Measurements from ENCODE around the gene GMCL1. TPM values are rescaled to one million over a fixed set of nuclear protein-coding genes. Genes with fewer than 3 reads are reported as not detected.

The GMCL1 gene
- total RNA-seq, 1 experiment from 2014 or later = 12.7 TPM

GRCh38 chr2:69916106-69916505 lies 86.6 kb downstream of the GMCL1 start:
- Histone ChIP-seq H2AFZ (ENCODE audit: low read length) (no peak overlapping the region), H3K79me2 (ENCODE audit: low read length) (peaks cover 38% of the 10 kb centered on the region), H3K9ac (ENCODE audit: low read length) (peak overlapping the region; percentile 73), H3K27ac (ENCODE audit: low read length) (peak overlapping the region; percentile 48), H3K4me1 (ENCODE audit: insufficient read depth, low read length) (peaks cover 29% of the 10 kb centered on the region), H4K20me1 (ENCODE audit: low read length) (no peaks in the 10 kb centered on the region), H3F3A (ENCODE audit: low read length, unreplicated experiment) (peaks cover 6% of the 10 kb centered on the region), H3K36me3 (ENCODE audit: low read depth, low read length) (peaks cover 19% of the 10 kb centered on the region), H3K27me3 (ENCODE audit: low read length) (no peaks in the 10 kb centered on the region), H3K4me2 (ENCODE audit: low read length) (peak overlapping the region; percentile 96), H3K9me3 (ENCODE audit: low read length) (no peaks in the 10 kb centered on the region), H3K9me2 (replicated peaks; ENCODE audit: low read length) (no peaks in the 10 kb centered on the region), H3K4me3 (ENCODE audit: low read length) (peak overlapping the region; percentile 92)
- ChIA-PET CTCF (interaction anchor here (0.5 kb wide), 1 partner anchor 68 kb away, joined by 5 read pairs; no protein-coding TSS in a partner anchor), POLR2A (ENCODE audit: unreplicated experiment) (interaction anchor here (0.5 to 1.1 kb wide), 4 partner anchors 18 to 377 kb away, joined by 4 to 6 read pairs (median 4); no protein-coding TSS in a partner anchor)
- no peak for ATAC-seq
- intact Hi-C loops (cut with micrococcal nuclease) = loop anchor here (1.0 to 10.0 kb wide), 4 partner anchors 30 to 376 kb away; partner anchors contain the start of genes SNRPG and TIA1
- TF ChIP-seq EZH2phosphoT487 (IDR thresholded peaks at IDR 0.05; ENCODE audit: borderline replicate concordance, low read length) (no peak), EZH2 (IDR thresholded peaks at IDR 0.05; ENCODE audit: low read length, unreplicated experiment) (no peak), CTCF (conservative IDR thresholded peaks at IDR 0.05; ENCODE audit: low read depth, low read length) (no peak)
- DNase-seq = peak; percentile 74
- TSS peak; percentile 40 for BruUV-seq (replicated peaks)

- CTCF ChIA-PET = interaction anchor here (0.5 kb wide), 1 partner anchor 224 kb away, joined by 5 read pairs; no protein-coding TSS in a partner anchor
- Histone ChIP-seq H3K4me1 (ENCODE audit: insufficient read depth, low read length) (peaks cover 29% of the 10 kb centered on the region), H3K4me2 (ENCODE audit: low read length) (peak overlapping the region; percentile 96), H3K4me3 (ENCODE audit: low read length) (peak overlapping the region; percentile 20), H3K27ac (ENCODE audit: low read length) (peak overlapping the region; percentile 25), H3K36me3 (ENCODE audit: low read depth, low read length) (peaks cover 19% of the 10 kb centered on the region), H3F3A (ENCODE audit: low read length, unreplicated experiment) (no peaks in the 10 kb centered on the region), H3K9me2 (replicated peaks; ENCODE audit: low read length) (no peaks in the 10 kb centered on the region), H3K27me3 (ENCODE audit: low read length) (no peaks in the 10 kb centered on the region), H3K9ac (ENCODE audit: low read length) (no peak overlapping the region), H2AFZ (ENCODE audit: low read length) (no peak overlapping the region), H3K79me2 (ENCODE audit: low read length) (peaks cover 38% of the 10 kb centered on the region), H4K20me1 (ENCODE audit: low read length) (no peaks in the 10 kb centered on the region), H3K9me3 (ENCODE audit: low read length) (no peaks in the 10 kb centered on the region)
- BruUV-seq (replicated peaks) = no TSS peak
- TF ChIP-seq EZH2 (IDR thresholded peaks at IDR 0.05; ENCODE audit: low read length, unreplicated experiment) (no peak), EZH2phosphoT487 (IDR thresholded peaks at IDR 0.05; ENCODE audit: borderline replicate concordance, low read length) (no peak), CTCF (conservative IDR thresholded peaks at IDR 0.05; ENCODE audit: low read depth, low read length) (no peak)
- DNase-seq (peak; percentile 77), ATAC-seq (no peak)
- intact Hi-C loops (cut with micrococcal nuclease) = loop anchor here (1.0 to 10.0 kb wide), 4 partner anchors 14 to 374 kb away; partner anchors contain the start of genes SNRPG and TIA1
- POLR2A ChIA-PET (ENCODE audit: unreplicated experiment) = no interaction called here
Measured at GRCh38 chr2:69917852-69918251, 88.4 kb downstream of the GMCL1 start.

- H3K4me2 ChIP-seq (ENCODE audit: low read length) = peak overlapping the region; percentile 96
- H3K9ac ChIP-seq (ENCODE audit: low read length) = no peak overlapping the region
- H3K9me2 ChIP-seq (replicated peaks; ENCODE audit: low read length) = no peaks in the 10 kb centered on the region
- ATAC-seq = no peak
- ChIA-PET CTCF (no interaction called here), POLR2A (ENCODE audit: unreplicated experiment) (no interaction called here)
- H3K27me3 ChIP-seq (ENCODE audit: low read length) = no peaks in the 10 kb centered on the region
- peaks cover 14% of the 10 kb centered on the region for H3K36me3 ChIP-seq (ENCODE audit: low read depth, low read length)
- H3K27ac ChIP-seq (ENCODE audit: low read length) = peak overlapping the region; percentile 25
- H3K4me3 ChIP-seq (ENCODE audit: low read length) = peak overlapping the region; percentile 17; the same call in 1 of the 2 replicates
- intact Hi-C loops (cut with micrococcal nuclease) = loop anchor here (1.0 to 10.0 kb wide), 4 partner anchors 14 to 374 kb away; partner anchors contain the start of genes SNRPG and TIA1
- H3K9me3 ChIP-seq (ENCODE audit: low read length) = no peaks in the 10 kb centered on the region
- no TSS peak for BruUV-seq (replicated peaks)
- no peak for DNase-seq
- no peaks in the 10 kb centered on the region for H3F3A ChIP-seq (ENCODE audit: low read length, unreplicated experiment)
- TF ChIP-seq EZH2 (IDR thresholded peaks at IDR 0.05; ENCODE audit: low read length, unreplicated experiment) (no peak), EZH2phosphoT487 (IDR thresholded peaks at IDR 0.05; ENCODE audit: borderline replicate concordance, low read length) (no peak), CTCF (conservative IDR thresholded peaks at IDR 0.05; ENCODE audit: low read depth, low read length) (no peak)
- H3K4me1 ChIP-seq (ENCODE audit: insufficient read depth, low read length) = peaks cover 29% of the 10 kb centered on the region
- H4K20me1 ChIP-seq (ENCODE audit: low read length) = no peaks in the 10 kb centered on the region
- H3K79me2 ChIP-seq (ENCODE audit: low read length) = peaks cover 38% of the 10 kb centered on the region
- H2AFZ ChIP-seq (ENCODE audit: low read length) = no peak overlapping the region
Measured at GRCh38 chr2:69918401-69918800, 88.9 kb downstream of the GMCL1 start.
